ENCODE data around the gene DPP10.

The DPP10 gene

GRCh38 chr2:115763601-115764000, 1321.2 kb downstream of the DPP10 start:
- no peaks in the 10 kb centered on the region for H3K4me1 ChIP-seq (ENCODE audit: insufficient read depth, low read length)
- H3K4me3 ChIP-seq (ENCODE audit: low read depth in 1 of 2, low read length in 2 of 2): no peak overlapping the region
- H3K27me3 ChIP-seq (ENCODE audit: control insufficient read depth in 1 of 2, insufficient read depth in 2 of 2, low read length in 2 of 2): no peaks in the 10 kb centered on the region
- H3K9me3 ChIP-seq (ENCODE audit: low read length): no peaks in the 10 kb centered on the region
- no peaks in the 10 kb centered on the region for H3K36me3 ChIP-seq (ENCODE audit: insufficient read depth, low read length)
- no peak overlapping the region for H3K27ac ChIP-seq (ENCODE audit: low read depth, low read length)
- H3K9ac ChIP-seq (ENCODE audit: low read length): no peak overlapping the region

GRCh38 chr2:115771516-115771915, 1329.1 kb downstream of the DPP10 start:
- Histone ChIP-seq H3K36me3 (ENCODE audit: insufficient read depth, low read length) (no peaks in the 10 kb centered on the region), H3K4me3 (ENCODE audit: low read depth in 1 of 2, low read length in 2 of 2) (no peak overlapping the region), H3K4me1 (ENCODE audit: insufficient read depth, low read length) (no peaks in the 10 kb centered on the region), H3K27me3 (ENCODE audit: control insufficient read depth in 1 of 2, insufficient read depth in 2 of 2, low read length in 2 of 2) (no peaks in the 10 kb centered on the region), H3K9me3 (ENCODE audit: low read length) (no peaks in the 10 kb centered on the region), H3K9ac (ENCODE audit: low read length) (no peak overlapping the region), H3K27ac (ENCODE audit: low read depth, low read length) (no peak overlapping the region)

GRCh38 chr2:115774361-115774760, 1331.9 kb downstream of the DPP10 start:
- no peaks in the 10 kb centered on the region for H3K9me3 ChIP-seq (ENCODE audit: low read length)
- H3K36me3 ChIP-seq (ENCODE audit: insufficient read depth, low read length): no peaks in the 10 kb centered on the region
- H3K9ac ChIP-seq (ENCODE audit: low read length): no peak overlapping the region
- no peak overlapping the region for H3K4me3 ChIP-seq (ENCODE audit: low read depth in 1 of 2, low read length in 2 of 2)
- no peak overlapping the region for H3K27ac ChIP-seq (ENCODE audit: low read depth, low read length)
- H3K4me1 ChIP-seq (ENCODE audit: insufficient read depth, low read length): no peaks in the 10 kb centered on the region
- no peaks in the 10 kb centered on the region for H3K27me3 ChIP-seq (ENCODE audit: control insufficient read depth in 1 of 2, insufficient read depth in 2 of 2, low read length in 2 of 2)

GRCh38 chr2:115779085-115779632, 1336.7 kb downstream of the DPP10 start:
- Histone ChIP-seq H3K9me3 (ENCODE audit: low read length) (no peaks in the 10 kb centered on the region), H3K9ac (ENCODE audit: low read length) (no peak overlapping the region), H3K4me1 (ENCODE audit: insufficient read depth, low read length) (no peaks in the 10 kb centered on the region), H3K27me3 (ENCODE audit: control insufficient read depth in 1 of 2, insufficient read depth in 2 of 2, low read length in 2 of 2) (no peaks in the 10 kb centered on the region), H3K4me3 (ENCODE audit: low read depth in 1 of 2, low read length in 2 of 2) (no peak overlapping the region), H3K27ac (ENCODE audit: low read depth, low read length) (no peak overlapping the region), H3K36me3 (ENCODE audit: insufficient read depth, low read length) (no peaks in the 10 kb centered on the region)

- Histone ChIP-seq H3K4me3 (ENCODE audit: low read depth in 1 of 2, low read length in 2 of 2) (no peak overlapping the region), H3K36me3 (ENCODE audit: insufficient read depth, low read length) (no peaks in the 10 kb centered on the region), H3K4me1 (ENCODE audit: insufficient read depth, low read length) (no peaks in the 10 kb centered on the region), H3K27ac (ENCODE audit: low read depth, low read length) (no peak overlapping the region), H3K9me3 (ENCODE audit: low read length) (no peaks in the 10 kb centered on the region), H3K9ac (ENCODE audit: low read length) (no peak overlapping the region), H3K27me3 (ENCODE audit: control insufficient read depth in 1 of 2, insufficient read depth in 2 of 2, low read length in 2 of 2) (no peaks in the 10 kb centered on the region)
These were observed 1339.8 kb downstream of the DPP10 start for GRCh38 chr2:115782286-115782685.

GRCh38 chr2:115796078-115796477, 1353.6 kb downstream of the DPP10 start:
- Histone ChIP-seq H3K9ac (ENCODE audit: low read length) (no peak overlapping the region), H3K36me3 (ENCODE audit: insufficient read depth, low read length) (no peaks in the 10 kb centered on the region), H3K4me1 (ENCODE audit: insufficient read depth, low read length) (no peaks in the 10 kb centered on the region), H3K9me3 (ENCODE audit: low read length) (no peaks in the 10 kb centered on the region), H3K4me3 (ENCODE audit: low read depth in 1 of 2, low read length in 2 of 2) (no peak overlapping the region), H3K27me3 (ENCODE audit: control insufficient read depth in 1 of 2, insufficient read depth in 2 of 2, low read length in 2 of 2) (no peaks in the 10 kb centered on the region), H3K27ac (ENCODE audit: low read depth, low read length) (no peak overlapping the region)

- Histone ChIP-seq H3K36me3 (ENCODE audit: insufficient read depth, low read length) (no peaks in the 10 kb centered on the region), H3K4me1 (ENCODE audit: insufficient read depth, low read length) (no peaks in the 10 kb centered on the region), H3K9ac (ENCODE audit: low read length) (no peak overlapping the region), H3K27ac (ENCODE audit: low read depth, low read length) (no peak overlapping the region), H3K9me3 (ENCODE audit: low read length) (no peaks in the 10 kb centered on the region), H3K27me3 (ENCODE audit: control insufficient read depth in 1 of 2, insufficient read depth in 2 of 2, low read length in 2 of 2) (no peaks in the 10 kb centered on the region), H3K4me3 (ENCODE audit: low read depth in 1 of 2, low read length in 2 of 2) (no peak overlapping the region)
These were observed 1364.8 kb downstream of the DPP10 start for GRCh38 chr2:115807276-115807675.

- no peaks in the 10 kb centered on the region for H3K27me3 ChIP-seq (ENCODE audit: control insufficient read depth in 1 of 2, insufficient read depth in 2 of 2, low read length in 2 of 2)
- H3K9ac ChIP-seq (ENCODE audit: low read length): no peak overlapping the region
- no peaks in the 10 kb centered on the region for H3K4me1 ChIP-seq (ENCODE audit: insufficient read depth, low read length)
- no peak overlapping the region for H3K4me3 ChIP-seq (ENCODE audit: low read depth in 1 of 2, low read length in 2 of 2)
- no peaks in the 10 kb centered on the region for H3K36me3 ChIP-seq (ENCODE audit: insufficient read depth, low read length)
- H3K27ac ChIP-seq (ENCODE audit: low read depth, low read length): no peak overlapping the region
- no peaks in the 10 kb centered on the region for H3K9me3 ChIP-seq (ENCODE audit: low read length)
These were observed 1383.5 kb downstream of the DPP10 start for GRCh38 chr2:115825912-115826311.

- no peaks in the 10 kb centered on the region for H3K9me3 ChIP-seq (ENCODE audit: low read length)
- H3K9ac ChIP-seq (ENCODE audit: low read length): no peak overlapping the region
- H3K4me1 ChIP-seq (ENCODE audit: insufficient read depth, low read length): no peaks in the 10 kb centered on the region
- no peaks in the 10 kb centered on the region for H3K36me3 ChIP-seq (ENCODE audit: insufficient read depth, low read length)
- no peaks in the 10 kb centered on the region for H3K27me3 ChIP-seq (ENCODE audit: control insufficient read depth in 1 of 2, insufficient read depth in 2 of 2, low read length in 2 of 2)
- H3K4me3 ChIP-seq (ENCODE audit: low read depth in 1 of 2, low read length in 2 of 2): no peak overlapping the region
- H3K27ac ChIP-seq (ENCODE audit: low read depth, low read length): no peak overlapping the region
These were observed 1390.8 kb downstream of the DPP10 start for GRCh38 chr2:115833196-115833595.

- no peaks in the 10 kb centered on the region for H3K4me1 ChIP-seq (ENCODE audit: insufficient read depth, low read length)
These were observed 1396.1 kb downstream of the DPP10 start for GRCh38 chr2:115838539-115838938.

GRCh38 chr2:115842306-115842705, 1399.9 kb downstream of the DPP10 start:
- Histone ChIP-seq H3K36me3 (ENCODE audit: insufficient read depth, low read length) (no peaks in the 10 kb centered on the region), H3K4me1 (ENCODE audit: insufficient read depth, low read length) (no peaks in the 10 kb centered on the region), H3K27ac (ENCODE audit: low read depth, low read length) (no peak overlapping the region), H3K9me3 (ENCODE audit: low read length) (no peaks in the 10 kb centered on the region), H3K27me3 (ENCODE audit: control insufficient read depth in 1 of 2, insufficient read depth in 2 of 2, low read length in 2 of 2) (no peaks in the 10 kb centered on the region), H3K4me3 (ENCODE audit: low read depth in 1 of 2, low read length in 2 of 2) (no peak overlapping the region), H3K9ac (ENCODE audit: low read length) (no peak overlapping the region)

More at GRCh38 chr2:115838539-115838938, 1396.1 kb downstream of the DPP10 start:
- Histone ChIP-seq H3K27me3 (ENCODE audit: control insufficient read depth in 1 of 2, insufficient read depth in 2 of 2, low read length in 2 of 2) (no peaks in the 10 kb centered on the region), H3K36me3 (ENCODE audit: insufficient read depth, low read length) (no peaks in the 10 kb centered on the region), H3K9me3 (ENCODE audit: low read length) (no peaks in the 10 kb centered on the region), H3K9ac (ENCODE audit: low read length) (no peak overlapping the region), H3K27ac (ENCODE audit: low read depth, low read length) (no peak overlapping the region), H3K4me3 (ENCODE audit: low read depth in 1 of 2, low read length in 2 of 2) (no peak overlapping the region)

GRCh38 chr2:115848192-115848591, 1405.8 kb downstream of the DPP10 start:
- no peaks in the 10 kb centered on the region for H3K27me3 ChIP-seq (ENCODE audit: control insufficient read depth in 1 of 2, insufficient read depth in 2 of 2, low read length in 2 of 2)
- no peak overlapping the region for H3K4me3 ChIP-seq (ENCODE audit: low read depth in 1 of 2, low read length in 2 of 2)
- no peaks in the 10 kb centered on the region for H3K4me1 ChIP-seq (ENCODE audit: insufficient read depth, low read length)
- H3K36me3 ChIP-seq (ENCODE audit: insufficient read depth, low read length): no peaks in the 10 kb centered on the region
- H3K9me3 ChIP-seq (ENCODE audit: low read length): no peaks in the 10 kb centered on the region
- no peak overlapping the region for H3K27ac ChIP-seq (ENCODE audit: low read depth, low read length)
- H3K9ac ChIP-seq (ENCODE audit: low read length): no peak overlapping the region
